ENCODE measurements around the gene GGCX.
"Not testable (repeated sequence)": the region's sequence is repeated elsewhere in the genome, so short reads cannot be mapped to it uniquely, and the experiment has no call there.

The GGCX gene

GRCh38 chr2:85593023-85593422 is 31.7 kb upstream of the GGCX start:
- no peak for DNase-seq

- DNase-seq, result not testable (repeated sequence)
Observed at GRCh38 chr2:85592299-85592698, 31.0 kb upstream of the GGCX start.

- DNase-seq, result no peak
Observed at GRCh38 chr2:85591563-85591962, 30.3 kb upstream of the GGCX start.

GRCh38 chr2:85590950-85591349 is 29.7 kb upstream of the GGCX start:
- DNase-seq, result no peak

- DNase-seq, result no peak
Observed at GRCh38 chr2:85589982-85590791, 28.9 kb upstream of the GGCX start.

GRCh38 chr2:85589181-85589580 is 27.9 kb upstream of the GGCX start:
- no peak for DNase-seq

- no peak for DNase-seq
Observed at GRCh38 chr2:85588645-85589044, 27.4 kb upstream of the GGCX start.

- no peak for DNase-seq
Observed at GRCh38 chr2:85588236-85588635, 26.9 kb upstream of the GGCX start.

- DNase-seq, result no peak
Observed at GRCh38 chr2:85585781-85586105, 24.4 kb upstream of the GGCX start.

GRCh38 chr2:85584857-85585780 is 23.8 kb upstream of the GGCX start:
- DNase-seq, result peak; percentile 26 to 33

GRCh38 chr2:85584354-85584856 is 23.1 kb upstream of the GGCX start, which contains the start of gene VAMP5:
TSS of gene VAMP5 (plus strand) at chr2:85584431. CDS start at chr2:85584491, 60 bp downstream.
- DNase-seq, result peak in 1 of 2 donors; percentile 36

- DNase-seq, result peak; percentile 34 to 45
Observed at GRCh38 chr2:85583667-85584353, 22.5 kb upstream of the GGCX start.

GRCh38 chr2:85582492-85582891 is 21.2 kb upstream of the GGCX start:
- DNase-seq, result no peak

- DNase-seq, result no peak
Observed at GRCh38 chr2:85580206-85580605, 18.9 kb upstream of the GGCX start.

GRCh38 chr2:85579266-85579935 is 18.1 kb upstream of the GGCX start:
- no peak for DNase-seq

- peak; percentile 32 to 38 for DNase-seq
Observed at GRCh38 chr2:85578243-85579180, 17.2 kb upstream of the GGCX start.

- DNase-seq, result peak; percentile 71 to 76
Observed at GRCh38 chr2:85577386-85578242, 16.3 kb upstream of the GGCX start, which contains the start of gene VAMP8. TSS of gene VAMP8 (plus strand) at chr2:85577586. CDS start at chr2:85577647, 61 bp downstream.

- no peak for DNase-seq
Observed at GRCh38 chr2:85577063-85577385, 15.7 kb upstream of the GGCX start.

- no peak for DNase-seq
Observed at GRCh38 chr2:85575739-85576138, 14.4 kb upstream of the GGCX start.

- DNase-seq, result no peak
Observed at GRCh38 chr2:85566265-85566664, 5.0 kb upstream of the GGCX start.
